ENCODE data around the gene ZC3HAV1.

GRCh38 chr7:139004321-139005090 lies 105.0 kb downstream of the ZC3HAV1 start:
- TF ChIP-seq CTCF (IDR thresholded peaks at IDR 0.05 in 4 of 5, conservative IDR thresholded peaks at IDR 0.05 in 1 of 5) (no peak), POLR2A (IDR thresholded peaks at IDR 0.05) (no peak)

Measured in gastrocnemius medialis (tissue), 4 donors.